Parathyroid adenoma (tissue), 2 donors: ENCODE data around the gene RASAL2.
A peak's percentile ranks its signal among the peaks of the same experiment; 100 is the strongest.

Experiments used
- H2AFZ ChIP-seq: fragments of 300-600 bp; sonication (generic); one replicate; pipeline ENCODE4 v1.7.0; 2017; ENCODE audit warnings: antibody characterized with exemption, mild to moderate bottlenecking
- H3K27ac ChIP-seq: fragments of 300-600 bp; sonication (generic); one replicate; pipeline ENCODE4 v1.7.0; 2017
- H3K27me3 ChIP-seq: fragments of 300-600 bp; sonication (generic); one replicate; pipeline ENCODE4 v1.7.0; 2017; ENCODE audit warnings: low read length; ENCODE audit not compliant: control insufficient read depth, insufficient read depth
- H3K36me3 ChIP-seq: fragments of 300-600 bp; sonication (generic); one replicate; pipeline ENCODE4 v1.7.0; 2017; ENCODE audit warnings: low read length; ENCODE audit not compliant: control insufficient read depth, insufficient read depth
- H3K4me1 ChIP-seq: fragments of 300-600 bp; sonication (generic); one replicate; pipeline ENCODE4 v1.7.0; 2017; ENCODE audit warnings: control low read depth
- H3K4me2 ChIP-seq: fragments of 300-600 bp; sonication (generic); one replicate; pipeline ENCODE4 v1.7.0; 2017; ENCODE audit warnings: low read length
- H3K4me3 ChIP-seq: fragments of 300-600 bp; sonication (generic); one replicate; pipeline ENCODE4 v1.7.0; 2017; ENCODE audit warnings: low read depth, low read length
- H3K79me2 ChIP-seq: fragments of 300-600 bp; sonication (generic); one replicate; pipeline ENCODE4 v1.7.0; 2017; ENCODE audit warnings: control low read depth
- H3K9ac ChIP-seq: fragments of 300-600 bp; sonication (generic); one replicate; pipeline ENCODE4 v1.7.0; 2017; ENCODE audit warnings: mild to moderate bottlenecking
- H3K9me3 ChIP-seq: fragments of 300-600 bp; sonication (generic); one replicate; pipeline ENCODE4 v1.7.0; 2017; ENCODE audit warnings: low read length; ENCODE audit not compliant: control insufficient read depth
- TF ChIP-seq, protein P1 (sequence below): fragments of 300-600 bp; sonication (generic); IDR thresholded peaks from one replicate; pipeline ENCODE4 v1.7.0; 2017; ENCODE audit warnings: antibody characterized with exemption, mild to moderate bottlenecking
- donor health status: primary hyperparathyroidism.

Gene RASAL2

DNA sequence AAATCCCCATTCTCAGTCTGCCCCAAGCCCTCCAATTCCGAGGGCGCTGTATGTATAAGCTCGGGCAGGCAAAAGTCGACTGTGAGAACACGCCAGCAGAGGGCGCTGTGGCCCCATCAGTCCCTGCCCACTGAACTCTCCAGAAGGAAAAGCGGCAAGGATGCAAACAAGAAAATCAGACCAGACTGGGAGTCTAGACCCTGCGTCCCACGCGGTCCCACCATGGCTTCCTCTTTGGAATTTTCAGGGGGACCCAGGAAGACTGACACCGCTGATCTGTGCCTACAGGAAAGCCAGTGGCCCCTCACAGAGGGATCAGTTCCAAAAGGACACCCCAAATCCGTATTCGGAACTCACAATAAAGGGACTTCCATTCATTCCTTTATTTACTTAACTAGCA lies 438.5 kb downstream of the RASAL2 start:
- Histone ChIP-seq H3K4me1 (no peaks in the 10 kb centered on the region), H3K4me2 (no peak overlapping the region), H3K79me2 (no peaks in the 10 kb centered on the region), H3K36me3 (no peaks in the 10 kb centered on the region), H3K9me3 (no peaks in the 10 kb centered on the region), H3K9ac (no peak overlapping the region), H3K4me3 (no peak overlapping the region), H2AFZ (peak overlapping the region; percentile 47), H3K27me3 (no peaks in the 10 kb centered on the region), H3K27ac (no peak overlapping the region)
- TF ChIP-seq, protein P1, sequence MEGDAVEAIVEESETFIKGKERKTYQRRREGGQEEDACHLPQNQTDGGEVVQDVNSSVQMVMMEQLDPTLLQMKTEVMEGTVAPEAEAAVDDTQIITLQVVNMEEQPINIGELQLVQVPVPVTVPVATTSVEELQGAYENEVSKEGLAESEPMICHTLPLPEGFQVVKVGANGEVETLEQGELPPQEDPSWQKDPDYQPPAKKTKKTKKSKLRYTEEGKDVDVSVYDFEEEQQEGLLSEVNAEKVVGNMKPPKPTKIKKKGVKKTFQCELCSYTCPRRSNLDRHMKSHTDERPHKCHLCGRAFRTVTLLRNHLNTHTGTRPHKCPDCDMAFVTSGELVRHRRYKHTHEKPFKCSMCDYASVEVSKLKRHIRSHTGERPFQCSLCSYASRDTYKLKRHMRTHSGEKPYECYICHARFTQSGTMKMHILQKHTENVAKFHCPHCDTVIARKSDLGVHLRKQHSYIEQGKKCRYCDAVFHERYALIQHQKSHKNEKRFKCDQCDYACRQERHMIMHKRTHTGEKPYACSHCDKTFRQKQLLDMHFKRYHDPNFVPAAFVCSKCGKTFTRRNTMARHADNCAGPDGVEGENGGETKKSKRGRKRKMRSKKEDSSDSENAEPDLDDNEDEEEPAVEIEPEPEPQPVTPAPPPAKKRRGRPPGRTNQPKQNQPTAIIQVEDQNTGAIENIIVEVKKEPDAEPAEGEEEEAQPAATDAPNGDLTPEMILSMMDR: peak; percentile 74

DNA sequence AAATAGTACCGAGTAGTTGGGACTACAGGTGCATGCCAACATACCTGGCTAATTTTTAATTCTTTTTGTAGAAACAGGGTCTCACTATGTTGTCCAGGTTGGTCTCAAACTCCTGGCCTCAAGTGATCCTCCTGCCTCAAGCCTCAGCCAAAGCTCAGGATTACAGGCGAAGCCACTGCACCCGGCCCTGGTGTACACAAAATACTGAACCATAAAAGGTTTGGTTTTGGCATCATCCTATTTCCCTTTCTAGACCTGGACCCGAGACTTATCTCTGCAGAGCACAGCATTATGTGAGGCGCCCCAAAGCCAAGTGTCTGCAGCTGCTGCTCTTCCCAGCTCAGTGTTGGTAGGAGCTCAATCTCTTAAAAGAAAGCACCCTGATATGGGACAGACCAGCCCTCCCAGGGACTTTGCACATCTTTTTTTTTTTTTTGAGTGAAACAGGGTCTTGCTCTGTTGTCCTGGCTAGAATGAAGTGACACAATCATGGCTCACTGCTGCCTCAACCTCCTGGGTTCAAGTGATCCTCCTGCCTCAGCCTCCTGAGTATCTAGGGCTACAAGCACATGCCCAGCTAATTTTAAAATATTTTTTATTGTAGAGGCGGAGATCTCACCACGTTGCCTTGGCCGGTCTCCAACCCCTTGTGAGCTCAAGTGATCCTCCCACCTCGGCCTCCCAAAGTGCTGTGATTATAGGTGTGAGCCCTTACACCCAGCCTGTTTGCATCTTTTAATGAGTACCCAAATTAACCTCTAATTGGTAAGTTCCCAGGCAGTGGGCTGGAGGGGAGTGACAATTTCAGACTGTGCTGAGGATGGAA lies 439.4 kb downstream of the RASAL2 start:
- H3K79me2 ChIP-seq: no peaks in the 10 kb centered on the region
- H3K4me2 ChIP-seq: no peak overlapping the region
- no peaks in the 10 kb centered on the region for H3K27me3 ChIP-seq
- no peaks in the 10 kb centered on the region for H3K4me1 ChIP-seq
- no peak overlapping the region for H3K27ac ChIP-seq
- no peak overlapping the region for H2AFZ ChIP-seq
- TF ChIP-seq, protein P1: no peak
- H3K9me3 ChIP-seq: no peaks in the 10 kb centered on the region
- no peaks in the 10 kb centered on the region for H3K36me3 ChIP-seq
- no peak overlapping the region for H3K4me3 ChIP-seq
- H3K9ac ChIP-seq: no peak overlapping the region
